Measurements from ENCODE around the gene ELN.

GRCh38 chr7:74066626-74067025, 38.7 kb downstream of the ELN start:
- TF ChIP-seq CTCF (IDR thresholded peaks at IDR 0.05; ENCODE audit: poor library complexity) (no peak), EZH2 (IDR thresholded peaks at IDR 0.05; ENCODE audit: borderline replicate concordance) (no peak), EZH2phosphoT487 (IDR thresholded peaks at IDR 0.05; ENCODE audit: low read depth, severe bottlenecking, unreplicated experiment) (no peak)

All from hepatocyte (in vitro differentiated cells).